Lower lobe of right lung (tissue), 2 donors: ENCODE results near the gene TTF2. TPM values are rescaled to one million over a fixed set of nuclear protein-coding genes. Genes with fewer than 3 reads are reported as not detected.

Experiments
- ATAC-seq, 2 donors: fragments of 200-7000 bp; cut with Tn5 transposase; one replicate each; pipeline ENCODE4 v1.9.1; 2020 to 2022; ENCODE audit warnings: mild to moderate bottlenecking in 2 of 2, moderate library complexity in 2 of 2
- DNase-seq: peaks from one replicate; pipeline ENCODE4 v3.0.0-alpha.2; 2020
- H3K27ac ChIP-seq: fragments of 200-600 bp; one replicate; pipeline ENCODE4 v1.8.0; 2022
- H3K27me3 ChIP-seq: fragments of 200-600 bp; one replicate; pipeline ENCODE4 v1.8.0; 2022; ENCODE audit warnings: low read depth
- H3K36me3 ChIP-seq: fragments of 200-600 bp; one replicate; pipeline ENCODE4 v1.8.0; 2022; ENCODE audit warnings: mild to moderate bottlenecking
- H3K4me1 ChIP-seq: fragments of 200-600 bp; one replicate; pipeline ENCODE4 v1.8.0; 2022
- H3K4me3 ChIP-seq: fragments of 200-600 bp; one replicate; pipeline ENCODE4 v1.8.0; 2022; ENCODE audit warnings: mild to moderate bottlenecking
- H3K9me3 ChIP-seq: fragments of 200-600 bp; one replicate; pipeline ENCODE4 v1.8.0; 2022
- intact Hi-C: fragments of 100-400 bp; cut with DNase I; formaldehyde crosslinking; loops from one replicate; pipeline ENCODE4 v1.11.0; 2022
- total RNA-seq: library from RNA; stranded (reverse); fragmentation: NEBNext Ultra II Directional; extraction: Animal tissue kit (Norgen Biotek cat#: 25700); gene quantifications from one replicate; pipeline ENCODE4 v1.2.1, GENCODE V29; 2021
- TF ChIP-seq, protein P1 (sequence below): fragments of 200-600 bp; IDR thresholded peaks from one replicate; pipeline ENCODE4 v1.8.0; 2022; ENCODE audit warnings: antibody characterized with exemption, mild to moderate bottlenecking
- donor health status: DM: no; HTN: yes; CAD: no; lungs with severe emphysema.

The TTF2 gene
- total RNA-seq, 1 donor from 2014 or later, result 18.0 TPM

GRCh38 chr1:117092594-117092993 is 32.5 kb downstream of the TTF2 start:
- ATAC-seq, result no peak
- no peaks in the 10 kb centered on the region for H3K9me3 ChIP-seq
- H3K4me3 ChIP-seq, result no peak overlapping the region
- no peaks in the 10 kb centered on the region for H3K27me3 ChIP-seq
- no peak for DNase-seq
- TF ChIP-seq, protein P1, sequence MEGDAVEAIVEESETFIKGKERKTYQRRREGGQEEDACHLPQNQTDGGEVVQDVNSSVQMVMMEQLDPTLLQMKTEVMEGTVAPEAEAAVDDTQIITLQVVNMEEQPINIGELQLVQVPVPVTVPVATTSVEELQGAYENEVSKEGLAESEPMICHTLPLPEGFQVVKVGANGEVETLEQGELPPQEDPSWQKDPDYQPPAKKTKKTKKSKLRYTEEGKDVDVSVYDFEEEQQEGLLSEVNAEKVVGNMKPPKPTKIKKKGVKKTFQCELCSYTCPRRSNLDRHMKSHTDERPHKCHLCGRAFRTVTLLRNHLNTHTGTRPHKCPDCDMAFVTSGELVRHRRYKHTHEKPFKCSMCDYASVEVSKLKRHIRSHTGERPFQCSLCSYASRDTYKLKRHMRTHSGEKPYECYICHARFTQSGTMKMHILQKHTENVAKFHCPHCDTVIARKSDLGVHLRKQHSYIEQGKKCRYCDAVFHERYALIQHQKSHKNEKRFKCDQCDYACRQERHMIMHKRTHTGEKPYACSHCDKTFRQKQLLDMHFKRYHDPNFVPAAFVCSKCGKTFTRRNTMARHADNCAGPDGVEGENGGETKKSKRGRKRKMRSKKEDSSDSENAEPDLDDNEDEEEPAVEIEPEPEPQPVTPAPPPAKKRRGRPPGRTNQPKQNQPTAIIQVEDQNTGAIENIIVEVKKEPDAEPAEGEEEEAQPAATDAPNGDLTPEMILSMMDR, result no peak
- intact Hi-C loops, result no loop called here
- peaks cover 7% of the 10 kb centered on the region for H3K4me1 ChIP-seq
- H3K36me3 ChIP-seq, result peaks cover 22% of the 10 kb centered on the region
- H3K27ac ChIP-seq, result no peak overlapping the region

DNA sequence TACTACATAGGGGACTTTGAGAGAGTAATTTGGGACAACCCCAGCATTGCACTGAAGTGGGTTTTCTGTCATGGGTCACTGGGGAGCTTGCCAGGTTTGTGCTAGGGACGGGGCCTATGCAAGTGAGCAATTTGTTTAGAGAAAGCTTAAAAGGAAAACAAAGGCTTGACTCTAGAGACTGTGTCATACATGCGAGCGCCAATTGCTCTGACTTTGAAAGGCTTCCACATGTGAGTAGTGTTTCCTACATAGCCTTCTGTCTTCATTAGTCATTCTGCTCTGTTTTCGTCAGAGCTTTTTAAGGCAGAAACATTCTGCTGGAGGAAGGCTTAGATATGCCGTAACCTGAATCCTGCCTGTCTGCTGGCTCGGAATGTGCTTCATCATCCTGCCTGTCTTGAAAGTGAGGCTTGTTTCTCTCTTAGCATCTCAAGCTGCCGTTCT is 33.0 kb downstream of the TTF2 start:
- peak; percentile 28 to 51 for ATAC-seq
- H3K4me1 ChIP-seq, result peaks cover 7% of the 10 kb centered on the region
- intact Hi-C loops, result no loop called here
- H3K9me3 ChIP-seq, result no peaks in the 10 kb centered on the region
- no peak overlapping the region for H3K4me3 ChIP-seq
- no peak overlapping the region for H3K27ac ChIP-seq
- DNase-seq, result no peak
- no peaks in the 10 kb centered on the region for H3K27me3 ChIP-seq
- TF ChIP-seq, protein P1, result no peak
- H3K36me3 ChIP-seq, result peaks cover 27% of the 10 kb centered on the region

GRCh38 chr1:117093870-117094621 is 33.9 kb downstream of the TTF2 start:
- intact Hi-C loops, result no loop called here
- Histone ChIP-seq H3K27me3 (no peaks in the 10 kb centered on the region), H3K36me3 (peaks cover 35% of the 10 kb centered on the region), H3K4me3 (no peak overlapping the region), H3K27ac (no peak overlapping the region), H3K4me1 (peaks cover 7% of the 10 kb centered on the region), H3K9me3 (no peaks in the 10 kb centered on the region)
- peak; percentile 52 to 69 for ATAC-seq
- TF ChIP-seq, protein P1, result no peak
- no peak for DNase-seq

DNA sequence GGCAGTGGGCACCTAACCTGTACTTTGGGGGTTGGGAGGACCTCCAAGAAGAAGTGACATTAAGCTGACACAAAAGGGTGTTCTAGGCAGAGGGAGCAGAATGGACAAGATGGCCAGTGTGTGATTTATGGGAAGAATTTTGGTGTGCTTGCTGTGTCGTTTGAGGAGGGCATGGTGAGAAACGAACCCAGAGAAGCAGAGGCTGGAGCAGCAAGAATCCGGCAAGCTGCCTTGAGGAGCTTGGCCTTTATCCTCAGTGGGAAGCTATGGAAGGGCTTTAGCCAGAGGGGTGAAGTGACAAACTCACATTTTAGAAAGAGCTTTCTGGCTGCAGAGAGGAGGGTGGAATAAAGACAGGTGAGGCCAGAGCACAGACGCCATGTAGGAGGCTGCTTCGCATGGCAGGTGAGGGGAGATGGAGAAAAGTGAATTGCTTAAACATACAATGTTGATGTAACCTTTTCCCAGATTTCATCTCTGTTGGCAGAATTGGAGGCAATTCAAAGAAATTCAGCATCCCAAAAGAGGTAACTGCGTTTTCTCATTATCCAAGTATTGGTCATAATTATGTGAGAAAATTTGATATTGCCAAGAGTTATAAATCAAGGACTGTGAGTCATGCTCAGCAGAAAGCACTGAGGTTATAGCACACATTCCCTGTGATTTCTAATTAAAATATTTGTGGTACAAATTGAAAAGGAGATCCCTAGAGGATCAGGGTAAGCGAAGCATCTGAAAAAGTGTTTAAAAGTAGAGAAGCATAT is 34.9 kb downstream of the TTF2 start:
- intact Hi-C loops, result no loop called here
- TF ChIP-seq, protein P1, result no peak
- Histone ChIP-seq H3K4me3 (no peak overlapping the region), H3K36me3 (peaks cover 33% of the 10 kb centered on the region), H3K27me3 (no peaks in the 10 kb centered on the region), H3K27ac (no peak overlapping the region), H3K4me1 (peaks cover 7% of the 10 kb centered on the region), H3K9me3 (no peaks in the 10 kb centered on the region)
- DNase-seq (no peak), ATAC-seq (no peak)

DNA sequence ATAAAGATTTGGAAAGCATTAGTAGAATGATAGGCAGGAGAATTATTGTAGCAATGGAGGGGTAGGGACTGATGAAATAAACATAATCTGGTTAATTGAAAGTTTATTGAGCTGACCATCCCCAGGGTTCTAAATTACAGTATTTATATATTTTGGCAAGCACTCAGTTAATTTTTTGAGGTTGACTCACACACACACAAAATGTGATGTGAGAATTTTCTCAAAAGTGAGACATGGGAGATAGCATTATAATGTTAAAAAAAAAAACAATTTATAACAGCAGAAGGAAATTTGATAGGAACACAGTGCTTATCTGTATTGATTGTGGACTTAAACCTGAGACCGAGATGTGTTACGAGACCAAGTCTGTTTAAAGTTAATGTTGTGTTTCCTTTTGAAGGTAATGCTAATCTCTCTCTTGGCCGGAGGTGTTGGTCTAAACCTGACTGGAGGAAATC is 36.9 kb downstream of the TTF2 start:
- no peaks in the 10 kb centered on the region for H3K9me3 ChIP-seq
- no peak for DNase-seq
- H3K4me1 ChIP-seq, result peaks cover 7% of the 10 kb centered on the region
- TF ChIP-seq, protein P1, result no peak
- no peak overlapping the region for H3K27ac ChIP-seq
- intact Hi-C loops, result no loop called here
- H3K4me3 ChIP-seq, result no peak overlapping the region
- peaks cover 29% of the 10 kb centered on the region for H3K36me3 ChIP-seq
- no peaks in the 10 kb centered on the region for H3K27me3 ChIP-seq
- ATAC-seq, result no peak
